ENCODE measurements around the gene WSCD1. TPM values are rescaled to one million over a fixed set of nuclear protein-coding genes. Genes with fewer than 3 reads are reported as not detected.

The WSCD1 gene
- total RNA-seq, 2 experiments from 2014 or later: 0.50 to 0.53 TPM

DNA sequence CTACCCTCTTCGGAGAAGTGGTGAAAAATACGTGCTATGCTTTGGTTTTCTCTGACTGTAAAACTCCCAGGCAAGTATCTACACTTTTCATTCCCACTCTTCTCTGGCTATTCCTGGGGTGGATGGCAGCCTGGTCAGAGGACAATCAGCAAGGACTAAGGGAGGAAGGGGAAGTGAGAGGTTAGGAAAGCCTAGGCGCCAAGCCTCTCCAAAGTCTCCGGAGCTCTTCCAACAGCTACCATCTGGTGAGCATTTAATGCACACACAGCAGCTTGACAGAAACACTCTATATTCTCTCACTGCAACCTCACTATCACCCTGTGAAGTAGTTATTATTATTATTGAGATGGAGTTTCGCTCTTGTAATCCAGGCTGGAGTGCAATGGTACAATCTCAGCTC lies 65.1 kb downstream of the WSCD1 start:
- CTCF ChIA-PET: no interaction called here
- no peaks in the 10 kb centered on the region for H3K36me3 Mint-ChIP-seq
- intact Hi-C loops (cut with micrococcal nuclease): no loop called here
- H3K27ac Mint-ChIP-seq: no peak overlapping the region
- no peak for DNase-seq
- H3K27me3 Mint-ChIP-seq: peaks cover 13% of the 10 kb centered on the region
- H3K4me3 Mint-ChIP-seq: no peak overlapping the region
- H3K4me1 Mint-ChIP-seq (ENCODE audit: low read depth): no peaks in the 10 kb centered on the region
- no peaks in the 10 kb centered on the region for H3K9me3 Mint-ChIP-seq
- POLR2A ChIA-PET: no interaction called here

DNA sequence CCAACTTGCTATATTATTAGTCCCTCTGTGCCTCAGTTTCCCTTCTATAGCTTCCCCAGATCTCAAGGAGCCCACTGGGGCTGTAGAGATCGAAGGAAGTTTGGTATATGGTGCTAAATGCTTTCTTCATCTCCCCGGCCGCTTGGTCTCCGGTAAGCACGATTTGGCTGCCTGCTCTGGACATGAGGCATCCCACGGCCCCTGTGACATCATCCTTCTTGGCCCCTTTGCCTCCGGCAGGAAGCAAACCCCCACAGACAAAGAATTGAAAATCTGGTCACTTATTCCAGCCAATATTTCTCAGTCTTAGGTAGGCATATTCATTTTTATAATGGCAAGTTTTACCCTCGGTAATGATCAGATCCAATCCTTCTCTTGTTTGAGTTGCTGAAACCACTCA lies 65.8 kb downstream of the WSCD1 start:
- no peak for DNase-seq
- H3K27me3 Mint-ChIP-seq: peaks cover 13% of the 10 kb centered on the region
- no peak overlapping the region for H3K4me3 Mint-ChIP-seq
- POLR2A ChIA-PET: no interaction called here
- H3K36me3 Mint-ChIP-seq: no peaks in the 10 kb centered on the region
- no peaks in the 10 kb centered on the region for H3K4me1 Mint-ChIP-seq (ENCODE audit: low read depth)
- intact Hi-C loops (cut with micrococcal nuclease): no loop called here
- CTCF ChIA-PET: no interaction called here
- no peaks in the 10 kb centered on the region for H3K9me3 Mint-ChIP-seq
- H3K27ac Mint-ChIP-seq: no peak overlapping the region

DNA sequence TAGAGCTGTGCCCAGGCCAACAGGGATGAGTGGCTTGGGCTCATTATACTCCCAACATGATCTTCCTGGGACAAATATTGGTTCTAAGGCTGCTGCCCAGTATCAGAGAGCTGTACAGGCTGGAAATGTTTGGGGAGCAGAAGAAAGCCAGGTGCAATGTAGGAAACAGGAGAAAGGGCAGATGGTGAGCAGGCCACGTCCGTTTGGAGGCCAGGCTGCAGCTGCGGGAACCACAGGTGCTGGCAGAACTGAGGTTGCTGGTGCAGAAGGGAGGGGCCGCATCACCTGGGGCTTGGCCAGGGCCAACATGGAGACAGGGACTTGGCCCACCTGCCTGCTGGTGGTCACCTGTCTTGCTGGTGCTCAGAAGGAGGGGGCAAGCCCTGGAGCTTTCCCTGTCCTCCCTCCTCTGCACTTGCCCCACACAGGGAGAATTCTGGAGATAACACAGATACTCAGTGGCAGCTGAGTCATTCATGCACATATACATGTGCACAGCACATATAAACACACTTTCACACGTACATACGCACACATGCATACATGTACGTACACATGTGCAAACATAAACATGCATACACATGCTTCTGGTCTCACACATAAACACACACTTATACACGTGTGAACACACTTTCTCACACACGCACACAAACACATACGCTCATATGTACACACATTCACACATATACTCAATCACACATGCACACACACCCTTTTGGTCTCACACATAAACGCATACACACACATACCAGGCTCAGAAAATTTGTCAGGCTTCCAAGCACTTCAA lies 67.7 kb downstream of the WSCD1 start:
- no peaks in the 10 kb centered on the region for H3K9me3 Mint-ChIP-seq
- peaks cover 7% of the 10 kb centered on the region for H3K27me3 Mint-ChIP-seq
- ChIA-PET CTCF (no interaction called here), POLR2A (no interaction called here)
- DNase-seq: no peak
- no peaks in the 10 kb centered on the region for H3K4me1 Mint-ChIP-seq (ENCODE audit: low read depth)
- no peak overlapping the region for H3K27ac Mint-ChIP-seq
- intact Hi-C loops (cut with micrococcal nuclease): no loop called here
- H3K36me3 Mint-ChIP-seq: no peaks in the 10 kb centered on the region
- no peak overlapping the region for H3K4me3 Mint-ChIP-seq

DNA sequence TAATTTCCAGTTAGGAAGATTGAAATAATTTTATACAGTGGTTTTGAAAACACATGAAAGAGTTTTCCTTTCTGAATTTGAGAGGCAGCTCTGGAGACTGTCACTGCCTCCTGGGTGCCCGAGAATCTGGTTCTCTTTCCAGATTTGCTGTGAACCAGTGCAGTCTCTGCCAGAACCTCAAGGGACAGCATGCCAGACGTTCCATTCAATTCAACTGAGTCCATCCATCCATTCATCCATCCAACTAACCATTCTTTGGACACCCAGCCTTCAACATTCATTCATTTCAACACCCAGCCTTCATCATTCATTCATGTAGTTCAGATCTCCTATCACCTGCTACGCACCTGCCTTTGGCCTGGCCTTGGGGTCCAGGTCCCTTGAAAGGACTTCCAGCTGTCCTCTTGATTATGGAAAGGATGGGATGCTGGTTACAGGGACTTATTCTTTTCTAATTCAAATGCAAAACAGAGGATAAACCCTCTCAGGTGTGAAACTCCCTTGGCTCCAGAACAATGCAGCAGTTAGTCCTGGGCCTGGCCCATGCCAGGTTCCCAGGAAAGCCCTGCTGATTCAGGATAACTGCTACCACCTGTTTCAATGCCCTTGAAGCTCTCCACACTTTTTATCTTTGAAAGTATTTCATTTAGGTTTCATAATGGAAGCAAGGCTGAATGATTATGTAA lies 68.7 kb downstream of the WSCD1 start:
- intact Hi-C loops (cut with micrococcal nuclease): no loop called here
- Mint-ChIP-seq H3K36me3 (no peaks in the 10 kb centered on the region), H3K4me1 (ENCODE audit: low read depth) (no peaks in the 10 kb centered on the region), H3K4me3 (no peak overlapping the region), H3K27me3 (peaks cover 7% of the 10 kb centered on the region), H3K9me3 (no peaks in the 10 kb centered on the region), H3K27ac (no peak overlapping the region)
- POLR2A ChIA-PET: no interaction called here
- CTCF ChIA-PET: no interaction called here
- no peak for DNase-seq

DNA sequence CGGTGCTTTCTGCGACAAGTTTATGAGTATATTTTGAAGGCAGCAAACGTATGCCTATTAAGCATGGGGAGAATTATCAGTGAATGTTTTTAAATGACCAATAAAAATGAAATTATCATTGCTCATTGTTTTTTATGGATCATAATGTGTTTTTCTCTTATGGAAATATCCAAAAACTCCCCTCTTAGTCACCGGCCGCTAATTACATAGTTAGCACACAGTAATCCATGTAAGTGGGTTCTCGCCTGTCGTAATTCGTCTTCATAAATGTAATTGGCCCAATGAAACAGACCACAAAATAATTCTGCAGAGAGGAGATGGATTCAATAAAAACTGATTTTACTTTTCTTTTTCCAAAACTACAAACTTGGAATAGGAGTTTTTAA lies 69.3 kb downstream of the WSCD1 start:
- Mint-ChIP-seq H3K27me3 (peaks cover 7% of the 10 kb centered on the region), H3K27ac (no peak overlapping the region), H3K36me3 (no peaks in the 10 kb centered on the region), H3K4me3 (no peak overlapping the region), H3K4me1 (ENCODE audit: low read depth) (no peaks in the 10 kb centered on the region), H3K9me3 (no peaks in the 10 kb centered on the region)
- no peak for DNase-seq
- intact Hi-C loops (cut with micrococcal nuclease): no loop called here
- POLR2A ChIA-PET: no interaction called here
- CTCF ChIA-PET: no interaction called here

DNA sequence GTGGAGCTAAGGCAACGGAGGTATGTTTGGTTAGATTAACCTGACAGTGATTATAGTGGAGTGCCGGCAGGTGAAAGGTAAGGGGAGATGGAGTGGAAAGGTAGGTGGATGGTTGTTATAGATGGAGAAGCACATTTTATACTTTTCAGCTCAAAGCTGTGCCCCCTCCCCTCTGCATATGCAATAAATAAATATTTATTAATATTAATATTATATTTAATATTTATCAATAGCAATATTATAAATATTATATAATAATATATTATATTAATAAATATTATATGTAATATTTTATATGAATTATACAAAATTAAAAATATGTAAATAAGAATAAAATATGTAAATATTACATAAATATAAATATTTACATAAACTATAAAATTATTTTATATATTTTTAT lies 70.0 kb downstream of the WSCD1 start:
- CTCF ChIA-PET: no interaction called here
- H3K36me3 Mint-ChIP-seq: no peaks in the 10 kb centered on the region
- H3K27ac Mint-ChIP-seq: no peak overlapping the region
- no peaks in the 10 kb centered on the region for H3K4me1 Mint-ChIP-seq (ENCODE audit: low read depth)
- POLR2A ChIA-PET: no interaction called here
- H3K27me3 Mint-ChIP-seq: peaks cover 7% of the 10 kb centered on the region
- no peak for DNase-seq
- H3K4me3 Mint-ChIP-seq: no peak overlapping the region
- intact Hi-C loops (cut with micrococcal nuclease): no loop called here
- H3K9me3 Mint-ChIP-seq: no peaks in the 10 kb centered on the region

DNA sequence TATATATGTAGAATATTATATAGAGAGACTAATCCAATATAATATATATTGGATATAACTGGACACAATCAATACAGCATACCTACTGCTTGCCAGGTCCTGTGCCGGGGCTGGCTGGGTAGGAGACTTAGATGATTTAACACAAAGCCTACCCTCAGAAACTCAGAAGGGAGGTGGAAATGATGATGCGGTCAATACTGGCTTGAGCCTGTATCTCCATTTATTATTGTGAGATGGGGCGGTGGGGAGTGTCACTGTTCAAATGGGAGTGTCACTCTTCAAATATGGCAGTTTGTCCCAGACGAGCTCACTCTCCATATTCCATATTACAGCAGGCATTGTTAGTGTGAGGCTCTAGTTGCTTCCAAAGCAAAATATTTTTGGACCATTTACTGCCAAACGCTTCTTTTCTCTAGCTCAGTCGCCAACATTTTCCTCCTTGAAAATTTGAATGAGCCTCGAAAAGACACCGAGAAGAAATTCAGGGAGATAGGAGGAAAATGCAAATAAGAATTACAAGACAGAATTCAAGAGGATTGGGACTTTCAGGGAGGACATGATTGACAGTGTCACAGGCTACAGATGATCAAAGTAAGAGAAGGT lies 70.7 kb downstream of the WSCD1 start:
- CTCF ChIA-PET: no interaction called here
- H3K27me3 Mint-ChIP-seq: peaks cover 7% of the 10 kb centered on the region
- H3K4me1 Mint-ChIP-seq (ENCODE audit: low read depth): no peaks in the 10 kb centered on the region
- no peaks in the 10 kb centered on the region for H3K9me3 Mint-ChIP-seq
- H3K27ac Mint-ChIP-seq: no peak overlapping the region
- H3K36me3 Mint-ChIP-seq: no peaks in the 10 kb centered on the region
- POLR2A ChIA-PET: no interaction called here
- no peak for DNase-seq
- H3K4me3 Mint-ChIP-seq: no peak overlapping the region
- intact Hi-C loops (cut with micrococcal nuclease): no loop called here

DNA sequence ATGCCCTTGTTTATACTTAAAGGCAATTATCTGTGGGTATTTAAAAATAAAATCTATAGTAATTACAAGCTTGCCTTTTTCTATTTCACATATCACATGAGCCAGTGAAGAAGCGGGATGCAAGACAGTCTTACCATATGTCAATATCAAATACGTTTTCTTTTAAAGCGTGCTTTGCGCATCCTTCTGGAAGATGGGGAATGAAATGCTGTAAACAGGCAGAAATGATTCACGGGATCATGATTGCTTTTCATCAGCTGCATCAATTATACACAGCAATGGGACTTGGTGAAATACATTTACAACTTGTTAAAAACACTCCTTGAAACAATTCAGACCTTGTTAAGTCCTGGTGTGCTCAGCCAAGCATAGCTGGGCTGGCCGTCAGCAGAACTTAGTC lies 72.5 kb downstream of the WSCD1 start:
- CTCF ChIA-PET: no interaction called here
- POLR2A ChIA-PET: no interaction called here

DNA sequence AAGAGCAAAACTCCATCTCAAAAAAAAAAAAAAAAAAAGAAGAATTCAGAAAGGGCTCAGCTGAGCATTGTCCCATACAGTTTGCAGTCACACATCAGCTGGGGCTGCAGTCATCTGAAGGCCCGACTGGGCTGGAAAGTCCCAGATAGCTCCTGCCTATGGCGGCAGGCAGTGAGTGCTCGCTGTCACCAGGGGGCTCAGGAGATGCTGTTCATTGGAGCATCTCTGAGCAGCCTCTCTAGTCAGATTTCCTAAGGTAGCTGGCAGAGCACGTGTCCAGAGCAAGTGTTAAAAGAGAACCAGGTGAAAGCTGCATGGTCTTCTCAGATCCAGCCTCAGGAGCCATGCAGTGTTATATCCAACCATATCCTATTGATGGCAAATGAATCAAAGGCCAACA lies 75.8 kb downstream of the WSCD1 start:
- Mint-ChIP-seq H3K27ac (no peak overlapping the region), H3K27me3 (peaks cover 10% of the 10 kb centered on the region), H3K9me3 (no peaks in the 10 kb centered on the region), H3K36me3 (no peaks in the 10 kb centered on the region), H3K4me1 (ENCODE audit: low read depth) (no peaks in the 10 kb centered on the region), H3K4me3 (no peak overlapping the region)
- DNase-seq: no peak
- ChIA-PET POLR2A (no interaction called here), CTCF (no interaction called here)
- intact Hi-C loops (cut with micrococcal nuclease): no loop called here

More for the DNA sequence above, 72.5 kb downstream of the WSCD1 start:
- H3K36me3 Mint-ChIP-seq: no peaks in the 10 kb centered on the region
- no peaks in the 10 kb centered on the region for H3K9me3 Mint-ChIP-seq
- no peaks in the 10 kb centered on the region for H3K4me1 Mint-ChIP-seq (ENCODE audit: low read depth)
- no peak for DNase-seq
- intact Hi-C loops (cut with micrococcal nuclease): no loop called here
- no peak overlapping the region for H3K27ac Mint-ChIP-seq
- H3K4me3 Mint-ChIP-seq: no peak overlapping the region
- peaks cover 4% of the 10 kb centered on the region for H3K27me3 Mint-ChIP-seq

DNA sequence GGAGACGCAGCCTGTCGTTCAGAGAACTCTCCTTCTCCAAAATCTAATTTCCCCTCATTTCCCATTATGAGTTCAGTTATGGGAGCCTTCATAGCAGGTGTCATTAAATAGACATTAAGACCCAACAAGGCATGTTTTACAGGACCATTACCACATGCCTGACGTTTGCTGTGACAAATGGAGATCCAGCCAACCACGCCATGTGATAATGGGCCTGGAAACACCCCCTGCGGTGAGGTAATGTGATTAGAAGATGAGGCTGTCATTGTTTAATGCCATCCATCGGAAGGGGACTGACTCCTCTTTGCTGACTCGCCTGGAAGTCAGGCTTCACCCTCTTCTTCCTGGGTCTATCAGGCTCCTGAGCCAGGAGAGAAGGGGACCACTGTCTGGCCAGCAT lies 76.9 kb downstream of the WSCD1 start:
- Mint-ChIP-seq H3K27me3 (peaks cover 10% of the 10 kb centered on the region), H3K27ac (no peak overlapping the region), H3K9me3 (no peaks in the 10 kb centered on the region), H3K36me3 (no peaks in the 10 kb centered on the region), H3K4me3 (no peak overlapping the region), H3K4me1 (ENCODE audit: low read depth) (no peaks in the 10 kb centered on the region)
- intact Hi-C loops (cut with micrococcal nuclease): no loop called here
- DNase-seq: no peak
- CTCF ChIA-PET: no interaction called here
- POLR2A ChIA-PET: interaction anchor here (0.5 kb wide), 1 partner anchor 296 kb away, joined by 3 read pairs; no protein-coding TSS in a partner anchor

DNA sequence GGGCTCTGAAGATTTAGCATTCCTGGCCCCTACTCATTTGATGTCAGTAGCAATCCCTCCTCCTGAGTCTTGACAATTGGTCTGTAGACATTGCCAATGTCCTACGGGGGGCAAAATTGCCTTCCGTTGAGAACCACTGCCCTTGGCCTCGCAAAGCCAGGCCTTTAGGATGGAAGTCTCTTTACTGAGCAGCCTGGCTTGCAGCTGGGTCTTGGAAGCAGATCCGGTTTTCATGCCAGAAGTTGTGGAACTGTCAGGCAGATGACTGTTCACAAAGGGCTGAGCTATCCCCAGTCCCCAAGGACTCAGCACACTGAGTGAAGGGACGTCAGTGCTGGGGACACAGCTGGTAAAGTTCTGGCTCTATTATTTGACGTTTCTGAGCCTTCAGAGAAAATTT lies 83.2 kb downstream of the WSCD1 start:
- Mint-ChIP-seq H3K36me3 (no peaks in the 10 kb centered on the region), H3K4me1 (ENCODE audit: low read depth) (no peaks in the 10 kb centered on the region), H3K27me3 (peaks cover 16% of the 10 kb centered on the region), H3K9me3 (no peaks in the 10 kb centered on the region), H3K27ac (no peak overlapping the region), H3K4me3 (no peak overlapping the region)
- intact Hi-C loops (cut with micrococcal nuclease): no loop called here
- POLR2A ChIA-PET: no interaction called here
- CTCF ChIA-PET: no interaction called here
- DNase-seq: no peak

DNA sequence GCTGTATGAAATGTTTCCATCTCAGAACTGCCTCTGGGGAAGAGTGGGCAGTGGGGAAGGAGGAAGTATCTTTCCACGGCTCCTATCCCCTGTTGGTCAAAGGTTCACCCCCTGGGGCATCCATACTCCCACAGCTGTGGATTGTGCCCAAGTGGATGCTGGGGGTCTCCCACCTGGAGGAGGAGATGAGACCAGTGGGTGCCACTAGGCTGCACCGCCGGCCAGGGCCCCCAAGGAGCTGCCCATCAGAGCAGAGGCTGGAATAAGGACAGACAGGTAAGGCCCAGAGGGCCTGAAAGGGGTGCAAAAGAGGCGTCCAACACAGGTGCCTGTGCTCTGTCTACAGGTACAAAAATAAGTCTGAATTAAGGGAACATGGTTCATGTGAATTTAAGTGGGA lies 87.5 kb downstream of the WSCD1 start:
- no peak for DNase-seq
- CTCF ChIA-PET: no interaction called here
- H3K4me3 Mint-ChIP-seq: no peak overlapping the region
- no peaks in the 10 kb centered on the region for H3K4me1 Mint-ChIP-seq (ENCODE audit: low read depth)
- H3K27ac Mint-ChIP-seq: no peak overlapping the region
- H3K27me3 Mint-ChIP-seq: peaks cover 13% of the 10 kb centered on the region
- POLR2A ChIA-PET: no interaction called here
- intact Hi-C loops (cut with micrococcal nuclease): no loop called here
- no peaks in the 10 kb centered on the region for H3K9me3 Mint-ChIP-seq
- H3K36me3 Mint-ChIP-seq: no peaks in the 10 kb centered on the region
